ENCODE results near the gene OGDH.

OGDH gene

DNA sequence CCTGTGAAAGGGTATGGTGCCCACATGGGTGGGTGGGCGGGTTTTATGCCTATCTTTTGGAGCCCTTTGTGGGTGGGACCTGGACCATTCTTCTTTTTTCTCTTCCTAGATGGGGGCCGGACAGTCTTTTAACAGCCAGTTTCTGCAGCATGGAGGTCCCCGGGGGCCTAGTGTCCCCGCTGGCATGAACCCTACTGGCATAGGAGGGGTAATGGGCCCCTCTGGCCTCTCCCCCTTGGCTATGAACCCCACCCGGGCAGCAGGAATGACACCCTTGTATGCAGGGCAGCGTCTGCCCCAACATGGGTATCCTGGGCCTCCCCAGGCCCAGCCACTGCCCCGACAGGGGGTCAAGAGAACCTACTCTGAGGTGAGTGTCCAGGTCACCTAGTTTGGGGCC lies 151.3 kb downstream of the OGDH start:
- Histone ChIP-seq H3K4me3 (ENCODE audit: low read depth, low read length) (no peak overlapping the region), H3K9me3 (ENCODE audit: control insufficient read depth, insufficient read depth, low read depth, low read length) (no peaks in the 10 kb centered on the region), H3K36me3 (ENCODE audit: control insufficient read depth in 2 of 2, insufficient read depth in 1 of 2, low read length in 2 of 2) (peaks cover 4 to 45% of the 10 kb centered on the region in 2 experiments; a peak in 2 of 3 replicates), H3K4me1 (ENCODE audit: control insufficient read depth, insufficient read depth, low read length) (no peaks in the 10 kb centered on the region), H3K27ac (ENCODE audit: extremely low read depth, low read depth, low read length) (no peak overlapping the region)
- POLR2A ChIA-PET: no interaction called here
- CTCF ChIA-PET: no interaction called here
- TF ChIP-seq, protein P1, sequence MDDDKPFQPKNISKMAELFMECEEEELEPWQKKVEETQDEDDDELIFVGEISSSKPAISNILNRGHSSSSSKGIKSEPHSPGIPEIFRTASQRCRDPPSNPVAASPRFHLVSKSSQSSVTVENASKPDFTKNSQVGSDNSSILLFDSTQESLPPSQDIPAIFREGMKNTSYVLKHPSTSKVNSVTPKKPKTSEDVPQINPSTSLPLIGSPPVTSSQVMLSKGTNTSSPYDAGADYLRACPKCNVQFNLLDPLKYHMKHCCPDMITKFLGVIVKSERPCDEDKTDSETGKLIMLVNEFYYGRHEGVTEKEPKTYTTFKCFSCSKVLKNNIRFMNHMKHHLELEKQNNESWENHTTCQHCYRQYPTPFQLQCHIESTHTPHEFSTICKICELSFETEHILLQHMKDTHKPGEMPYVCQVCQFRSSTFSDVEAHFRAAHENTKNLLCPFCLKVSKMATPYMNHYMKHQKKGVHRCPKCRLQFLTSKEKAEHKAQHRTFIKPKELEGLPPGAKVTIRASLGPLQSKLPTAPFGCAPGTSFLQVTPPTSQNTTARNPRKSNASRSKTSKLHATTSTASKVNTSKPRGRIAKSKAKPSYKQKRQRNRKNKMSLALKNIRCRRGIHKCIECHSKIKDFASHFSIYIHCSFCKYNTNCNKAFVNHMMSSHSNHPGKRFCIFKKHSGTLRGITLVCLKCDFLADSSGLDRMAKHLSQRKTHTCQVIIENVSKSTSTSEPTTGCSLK (tag by site-specific recombination; IDR thresholded peaks at IDR 0.05): no peak
- no peak for TF ChIP-seq REPIN1 (tag by site-specific recombination; IDR thresholded peaks at IDR 0.05; ENCODE audit: low read depth)
